Measurements from ENCODE around the gene ALK. TPM values are rescaled to one million over a fixed set of nuclear protein-coding genes. Genes with fewer than 3 reads are reported as not detected.

Gene ALK
- total RNA-seq, 2 experiments from 2014 or later: not detected

- POLR2A ChIA-PET: no interaction called here
- H3K9me3 Mint-ChIP-seq: no peaks in the 10 kb centered on the region
- no peak for DNase-seq
- CTCF ChIA-PET: no interaction called here
- no peak overlapping the region for H3K27ac Mint-ChIP-seq
- H3K4me3 Mint-ChIP-seq: no peak overlapping the region
- no peaks in the 10 kb centered on the region for H3K36me3 Mint-ChIP-seq
- intact Hi-C loops (cut with micrococcal nuclease): no loop called here
- peaks cover 10% of the 10 kb centered on the region for H3K27me3 Mint-ChIP-seq
- H3K4me1 Mint-ChIP-seq (ENCODE audit: low read depth): no peaks in the 10 kb centered on the region
Measured at GRCh38 chr2:29733213-29733612, 188.2 kb downstream of the ALK start.

GRCh38 chr2:29731948-29732347 lies 189.4 kb downstream of the ALK start:
- DNase-seq: no peak
- ChIA-PET CTCF (no interaction called here), POLR2A (no interaction called here)
- Mint-ChIP-seq H3K27ac (no peak overlapping the region), H3K27me3 (peaks cover 6% of the 10 kb centered on the region), H3K36me3 (no peaks in the 10 kb centered on the region), H3K9me3 (no peaks in the 10 kb centered on the region), H3K4me3 (no peak overlapping the region), H3K4me1 (ENCODE audit: low read depth) (no peaks in the 10 kb centered on the region)
- intact Hi-C loops (cut with micrococcal nuclease): no loop called here

GRCh38 chr2:29729932-29730331 lies 191.5 kb downstream of the ALK start:
- no peak for DNase-seq
- POLR2A ChIA-PET: no interaction called here
- H3K27me3 Mint-ChIP-seq: peaks cover 5% of the 10 kb centered on the region
- H3K4me3 Mint-ChIP-seq: no peak overlapping the region
- H3K9me3 Mint-ChIP-seq: no peaks in the 10 kb centered on the region
- no peak overlapping the region for H3K27ac Mint-ChIP-seq
- no peaks in the 10 kb centered on the region for H3K36me3 Mint-ChIP-seq
- no peaks in the 10 kb centered on the region for H3K4me1 Mint-ChIP-seq (ENCODE audit: low read depth)
- intact Hi-C loops (cut with micrococcal nuclease): no loop called here
- CTCF ChIA-PET: no interaction called here

GRCh38 chr2:29729401-29729800 lies 192.0 kb downstream of the ALK start:
- DNase-seq: no peak
- ChIA-PET POLR2A (no interaction called here), CTCF (no interaction called here)
- peaks cover 5% of the 10 kb centered on the region for H3K27me3 Mint-ChIP-seq
- no peaks in the 10 kb centered on the region for H3K9me3 Mint-ChIP-seq
- H3K27ac Mint-ChIP-seq: no peak overlapping the region
- no peaks in the 10 kb centered on the region for H3K36me3 Mint-ChIP-seq
- H3K4me3 Mint-ChIP-seq: no peak overlapping the region
- intact Hi-C loops (cut with micrococcal nuclease): no loop called here
- H3K4me1 Mint-ChIP-seq (ENCODE audit: low read depth): no peaks in the 10 kb centered on the region

- H3K36me3 Mint-ChIP-seq: no peaks in the 10 kb centered on the region
- H3K9me3 Mint-ChIP-seq: no peaks in the 10 kb centered on the region
- CTCF ChIA-PET: no interaction called here
- no peak for DNase-seq
- no peak overlapping the region for H3K27ac Mint-ChIP-seq
- POLR2A ChIA-PET: no interaction called here
- H3K4me3 Mint-ChIP-seq: no peak overlapping the region
- intact Hi-C loops (cut with micrococcal nuclease): no loop called here
- H3K27me3 Mint-ChIP-seq: peaks cover 5% of the 10 kb centered on the region
- H3K4me1 Mint-ChIP-seq (ENCODE audit: low read depth): no peaks in the 10 kb centered on the region
Measured at GRCh38 chr2:29726976-29727375, 194.4 kb downstream of the ALK start.

- CTCF ChIA-PET: no interaction called here
- no peak overlapping the region for H3K4me3 Mint-ChIP-seq
- intact Hi-C loops (cut with micrococcal nuclease): no loop called here
Measured at GRCh38 chr2:29725610-29726009, 195.8 kb downstream of the ALK start.

GRCh38 chr2:29724282-29724681 lies 197.1 kb downstream of the ALK start:
- CTCF ChIA-PET: no interaction called here

More at GRCh38 chr2:29725610-29726009, 195.8 kb downstream of the ALK start:
- peaks cover 5% of the 10 kb centered on the region for H3K27me3 Mint-ChIP-seq
- no peaks in the 10 kb centered on the region for H3K9me3 Mint-ChIP-seq
- POLR2A ChIA-PET: no interaction called here
- H3K36me3 Mint-ChIP-seq: no peaks in the 10 kb centered on the region
- DNase-seq: no peak
- H3K4me1 Mint-ChIP-seq (ENCODE audit: low read depth): no peaks in the 10 kb centered on the region
- H3K27ac Mint-ChIP-seq: no peak overlapping the region

GRCh38 chr2:29723255-29724001 lies 198.0 kb downstream of the ALK start:
- intact Hi-C loops (cut with micrococcal nuclease): no loop called here
- Mint-ChIP-seq H3K27ac (no peak overlapping the region), H3K4me1 (ENCODE audit: low read depth) (no peaks in the 10 kb centered on the region), H3K36me3 (no peaks in the 10 kb centered on the region), H3K27me3 (peaks cover 3% of the 10 kb centered on the region), H3K9me3 (no peaks in the 10 kb centered on the region), H3K4me3 (no peak overlapping the region)
- CTCF ChIA-PET: no interaction called here
- POLR2A ChIA-PET: no interaction called here
- no peak for DNase-seq

More at GRCh38 chr2:29724282-29724681, 197.1 kb downstream of the ALK start:
- no peaks in the 10 kb centered on the region for H3K36me3 Mint-ChIP-seq
- no peaks in the 10 kb centered on the region for H3K4me1 Mint-ChIP-seq (ENCODE audit: low read depth)
- no peak overlapping the region for H3K27ac Mint-ChIP-seq
- POLR2A ChIA-PET: no interaction called here
- peaks cover 3% of the 10 kb centered on the region for H3K27me3 Mint-ChIP-seq
- no peak overlapping the region for H3K4me3 Mint-ChIP-seq
- H3K9me3 Mint-ChIP-seq: no peaks in the 10 kb centered on the region
- DNase-seq: no peak
- intact Hi-C loops (cut with micrococcal nuclease): no loop called here

GRCh38 chr2:29719639-29720038 lies 201.7 kb downstream of the ALK start:
- DNase-seq: no peak
- intact Hi-C loops (cut with micrococcal nuclease): no loop called here
- H3K9me3 Mint-ChIP-seq: no peaks in the 10 kb centered on the region
- POLR2A ChIA-PET: no interaction called here
- H3K4me3 Mint-ChIP-seq: no peak overlapping the region
- CTCF ChIA-PET: no interaction called here
- no peaks in the 10 kb centered on the region for H3K36me3 Mint-ChIP-seq
- H3K27me3 Mint-ChIP-seq: peaks cover 3% of the 10 kb centered on the region
- H3K4me1 Mint-ChIP-seq (ENCODE audit: low read depth): no peaks in the 10 kb centered on the region
- H3K27ac Mint-ChIP-seq: no peak overlapping the region

GRCh38 chr2:29718076-29718686 lies 203.2 kb downstream of the ALK start:
- ChIA-PET POLR2A (no interaction called here), CTCF (no interaction called here)
- no peak for DNase-seq
- intact Hi-C loops (cut with micrococcal nuclease): no loop called here
- no peaks in the 10 kb centered on the region for H3K4me1 Mint-ChIP-seq (ENCODE audit: low read depth)
- no peaks in the 10 kb centered on the region for H3K9me3 Mint-ChIP-seq
- no peak overlapping the region for H3K4me3 Mint-ChIP-seq
- no peak overlapping the region for H3K27ac Mint-ChIP-seq
- H3K36me3 Mint-ChIP-seq: no peaks in the 10 kb centered on the region
- H3K27me3 Mint-ChIP-seq: peaks cover 5% of the 10 kb centered on the region

- Mint-ChIP-seq H3K9me3 (no peaks in the 10 kb centered on the region), H3K27me3 (peaks cover 10% of the 10 kb centered on the region), H3K4me1 (ENCODE audit: low read depth) (no peaks in the 10 kb centered on the region), H3K27ac (no peak overlapping the region), H3K4me3 (no peak overlapping the region), H3K36me3 (no peaks in the 10 kb centered on the region)
- intact Hi-C loops (cut with micrococcal nuclease): no loop called here
- DNase-seq: no peak
- POLR2A ChIA-PET: no interaction called here
- CTCF ChIA-PET: no interaction called here
Measured at GRCh38 chr2:29715655-29716054, 205.7 kb downstream of the ALK start.

GRCh38 chr2:29714333-29714732 lies 207.1 kb downstream of the ALK start:
- DNase-seq: no peak
- Mint-ChIP-seq H3K4me3 (no peak overlapping the region), H3K27ac (no peak overlapping the region), H3K9me3 (no peaks in the 10 kb centered on the region), H3K36me3 (no peaks in the 10 kb centered on the region), H3K27me3 (peaks cover 10% of the 10 kb centered on the region), H3K4me1 (ENCODE audit: low read depth) (no peaks in the 10 kb centered on the region)
- intact Hi-C loops (cut with micrococcal nuclease): no loop called here
- POLR2A ChIA-PET: no interaction called here
- CTCF ChIA-PET: no interaction called here

- H3K4me3 Mint-ChIP-seq: no peak overlapping the region
- POLR2A ChIA-PET: no interaction called here
- no peaks in the 10 kb centered on the region for H3K4me1 Mint-ChIP-seq (ENCODE audit: low read depth)
- intact Hi-C loops (cut with micrococcal nuclease): no loop called here
- DNase-seq: no peak
- no peaks in the 10 kb centered on the region for H3K36me3 Mint-ChIP-seq
- peaks cover 3% of the 10 kb centered on the region for H3K27me3 Mint-ChIP-seq
- CTCF ChIA-PET: no interaction called here
- H3K9me3 Mint-ChIP-seq: no peaks in the 10 kb centered on the region
- H3K27ac Mint-ChIP-seq: no peak overlapping the region
Measured at GRCh38 chr2:29706171-29706720, 215.1 kb downstream of the ALK start.
